HL-60 (cell line): Measurements from ENCODE around the gene NAV2.
"Not testable (repeated sequence)": the region's sequence is repeated elsewhere in the genome, so short reads cannot be mapped to it uniquely, and the experiment has no call there.

Experiments used
- DNase-seq, 2 experiments: peaks; one replicate each; pipeline ENCODE4 v3.0.0-alpha.2; 2010 to 2020; ENCODE audit warnings: low read depth in 1 of 2, low spot score in 1 of 2
- H3K27ac ChIP-seq: fragments of 250-450 bp; sonication (Bioruptor Pico); replicated peaks from 2 replicates; pipeline ENCODE4 v1.5.1; 2020; ENCODE audit warnings: mild to moderate bottlenecking, moderate library complexity
- H3K27me3 ChIP-seq: fragments of 250-450 bp; sonication (Bioruptor Pico); 2 replicates; pipeline ENCODE4 v1.5.1; 2021; ENCODE audit warnings: mild to moderate bottlenecking, moderate library complexity; ENCODE audit not compliant: insufficient read depth, poor library complexity, severe bottlenecking
- H3K4me3 ChIP-seq: replicated peaks from 2 replicates; pipeline ENCODE4 v1.5.1; 2011; ENCODE audit warnings: mild to moderate bottlenecking, control low read depth, low read length; ENCODE audit not compliant: insufficient read depth
- CTCF ChIP-seq: IDR thresholded peaks from one replicate; pipeline ENCODE4 v1.5.1; 2011; ENCODE audit warnings: low read length, control low read depth, inconsistent platforms; ENCODE audit not compliant: insufficient read depth
- GABPA ChIP-seq: IDR thresholded peaks from 2 replicates; pipeline ENCODE4 v1.6.1; 2012; ENCODE audit warnings: low read depth
- POLR2AphosphoS5 ChIP-seq: IDR thresholded peaks from 2 replicates; pipeline ENCODE4 v1.6.1; 2012; ENCODE audit warnings: low read depth
- REST ChIP-seq: IDR thresholded peaks from 2 replicates; pipeline ENCODE4 v1.6.1; 2012; ENCODE audit warnings: low read depth; ENCODE audit not compliant: insufficient replicate concordance
- SPI1 ChIP-seq: IDR thresholded peaks from 2 replicates; pipeline ENCODE4 v1.6.1; 2012; ENCODE audit warnings: low read depth, mild to moderate bottlenecking, borderline replicate concordance

The NAV2 gene

GRCh38 chr11:19892387-19892786 is 179.8 kb downstream of the NAV2 start:
- H3K27ac ChIP-seq = no peak overlapping the region
- H3K4me3 ChIP-seq = no peak overlapping the region
- H3K27me3 ChIP-seq = no peaks in the 10 kb centered on the region
- TF ChIP-seq POLR2AphosphoS5 = no peak
- no peak for TF ChIP-seq GABPA
- no peak for TF ChIP-seq SPI1
- TF ChIP-seq REST = no peak
- no peak for DNase-seq

DNA sequence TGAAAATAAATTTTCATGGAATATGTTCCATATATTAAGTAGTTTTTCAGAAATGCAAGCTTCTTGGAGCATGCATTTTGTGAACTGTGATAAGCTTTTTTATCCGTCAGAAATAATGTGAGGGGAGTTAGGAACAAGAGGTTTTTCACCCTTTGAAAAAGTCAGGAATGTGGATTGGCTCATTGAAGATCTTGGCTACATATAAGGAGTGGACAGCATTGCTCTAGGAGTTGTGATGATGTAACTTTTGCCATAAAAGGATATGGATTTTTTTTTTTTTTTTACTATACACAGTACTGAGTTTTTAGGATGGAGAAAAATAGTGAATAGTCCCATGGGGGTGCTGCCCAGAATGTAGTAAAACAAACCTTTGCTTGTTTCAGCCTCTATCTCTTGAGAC is 180.2 kb downstream of the NAV2 start:
- DNase-seq = no peak

GRCh38 chr11:19894404-19894803 is 181.8 kb downstream of the NAV2 start:
- H3K27ac ChIP-seq = no peak overlapping the region
- no peaks in the 10 kb centered on the region for H3K27me3 ChIP-seq
- DNase-seq = no peak
- TF ChIP-seq POLR2AphosphoS5 (no peak), REST (no peak), GABPA (no peak), CTCF (no peak), SPI1 (no peak)
- H3K4me3 ChIP-seq = no peak overlapping the region

More for the DNA sequence above, 180.2 kb downstream of the NAV2 start:
- Histone ChIP-seq H3K27me3 (no peaks in the 10 kb centered on the region), H3K4me3 (no peak overlapping the region), H3K27ac (no peak overlapping the region)
- TF ChIP-seq POLR2AphosphoS5 = no peak

DNA sequence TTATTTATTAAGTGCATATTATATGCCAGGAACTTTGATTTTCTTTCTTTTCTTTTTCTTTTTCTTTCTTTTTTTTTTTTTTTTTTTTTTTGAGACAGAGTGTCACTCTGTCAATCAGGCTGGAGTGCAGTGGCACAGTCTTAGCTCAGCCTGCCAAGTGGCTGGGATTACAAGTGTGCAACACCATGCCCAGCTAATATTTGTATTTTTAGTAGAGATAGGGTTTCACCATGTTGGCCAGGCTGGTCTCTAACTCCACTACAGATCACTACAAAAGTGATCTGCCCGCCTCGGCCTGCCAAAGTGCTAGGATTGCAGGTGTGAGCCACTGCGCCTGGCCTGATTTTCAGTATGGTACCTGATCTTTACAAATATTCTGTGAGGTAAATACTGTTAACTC is 182.4 kb downstream of the NAV2 start:
- not testable (repeated sequence) for H3K27me3 ChIP-seq, H3K4me3 ChIP-seq, DNase-seq, H3K27ac ChIP-seq

- Histone ChIP-seq H3K27me3 (no peaks in the 10 kb centered on the region), H3K27ac (no peak overlapping the region), H3K4me3 (no peak overlapping the region)
- DNase-seq = no peak
- TF ChIP-seq REST = no peak
- no peak for TF ChIP-seq POLR2AphosphoS5
- TF ChIP-seq SPI1 = no peak
- no peak for TF ChIP-seq CTCF
- TF ChIP-seq GABPA = no peak
These were observed 183.1 kb downstream of the NAV2 start for GRCh38 chr11:19895776-19896175.
